ENCODE measurements around the gene C2CD4B. TPM values are rescaled to one million over a fixed set of nuclear protein-coding genes. Genes with fewer than 3 reads are reported as not detected.

C2CD4B gene
- total and polyA plus RNA-seq, 4 donors, result 2.0 to 5.6 (median 3.0) TPM

Other genes with a start within 250 kb of the C2CD4B start
- 100 to 1,000 TPM in 1 of 2 donors, 10 to 100 TPM in 1; 67.1 to 149 TPM for gene VPS13C, start 104.8 kb downstream of the C2CD4B start, total RNA-seq
- 10 to 100 TPM; 55.2 to 64.8 TPM for gene VPS13C, start 104.8 kb downstream of the C2CD4B start, polyA plus RNA-seq (ENCODE audit: insufficient read length in 2 of 2)
- under 1 TPM; 0.06 to 0.79 TPM for gene C2CD4A, start 98.3 kb downstream of the C2CD4B start, total RNA-seq
- under 1 TPM; 0.78 to 0.86 TPM for gene C2CD4A, start 98.3 kb downstream of the C2CD4B start, polyA plus RNA-seq (ENCODE audit: insufficient read length in 2 of 2)
- 10 to 100 TPM; 69.7 to 69.9 TPM for gene TLN2, start 225.3 kb upstream of the C2CD4B start, total RNA-seq
- 10 to 100 TPM; 54.0 to 62.1 TPM for gene TLN2, start 225.3 kb upstream of the C2CD4B start, polyA plus RNA-seq (ENCODE audit: insufficient read length in 2 of 2)

All from spinal cord (tissue), 4 donors.